Naive B cell (primary cell): ENCODE results near the gene ADCY3. TPM values are rescaled to one million over a fixed set of nuclear protein-coding genes. Genes with fewer than 3 reads are reported as not detected.

ENCODE experiments used
- ATAC-seq, 2 donors: fragments of 150-1000 bp; cut with Tn5 transposase; 2 replicates each; pipeline ENCODE4 v1.10.0; 2021; ENCODE audit warnings: low read depth in 2 of 2, mild to moderate bottlenecking in 2 of 2, moderate library complexity in 2 of 2
- DNase-seq: peaks from one replicate; pipeline ENCODE4 v3.0.0; 2022
- H3K27ac Mint-ChIP-seq, 6 donors: one replicate each; pipeline ENCODE4 v1.8.0; 2020 to 2022; ENCODE audit warnings: mild to moderate bottlenecking in 6 of 6, mixed read lengths in 6 of 6, moderate library complexity in 5 of 6, inconsistent platforms in 2 of 6
- H3K27me3 Mint-ChIP-seq, 3 donors: one replicate each; pipeline ENCODE4 v1.8.0; 2021 to 2022; ENCODE audit warnings: mixed read lengths in 3 of 3, mild to moderate bottlenecking in 1 of 3
- H3K36me3 Mint-ChIP-seq, 2 donors: one replicate each; pipeline ENCODE4 v1.8.0; 2020 to 2022; ENCODE audit warnings: mixed read lengths in 2 of 2, inconsistent platforms in 1 of 2, mild to moderate bottlenecking in 1 of 2
- H3K4me1 Mint-ChIP-seq, 3 donors: one replicate each; pipeline ENCODE4 v1.8.0; 2020 to 2022; ENCODE audit warnings: mixed read lengths in 3 of 3, inconsistent platforms in 1 of 3, mild to moderate bottlenecking in 1 of 3, moderate library complexity in 1 of 3
- H3K4me3 Mint-ChIP-seq, 8 donors: one replicate each; pipeline ENCODE4 v1.8.0; 2020 to 2022; ENCODE audit warnings: mild to moderate bottlenecking in 8 of 8, mixed read lengths in 8 of 8, moderate library complexity in 8 of 8, inconsistent platforms in 2 of 8
- H3K9me3 Mint-ChIP-seq, 7 donors: one replicate each; pipeline ENCODE4 v1.8.0; 2020 to 2022; ENCODE audit warnings: mixed read lengths in 7 of 7, mild to moderate bottlenecking in 5 of 7, inconsistent platforms in 2 of 7, moderate library complexity in 1 of 7
- polyA plus RNA-seq, 6 donors: library from polyadenylated mRNA; unstranded; fragments of 300-500 nt; fragmentation: Illumina TruSeq; gene quantifications; one replicate each; pipeline ENCODE4 v1.2.3, GENCODE V29; 2021; ENCODE audit warnings: low read depth in 6 of 6

The ADCY3 gene
- polyA plus RNA-seq, 6 donors from 2014 or later = 13.3 to 29.8 (median 20.7) TPM

DNA sequence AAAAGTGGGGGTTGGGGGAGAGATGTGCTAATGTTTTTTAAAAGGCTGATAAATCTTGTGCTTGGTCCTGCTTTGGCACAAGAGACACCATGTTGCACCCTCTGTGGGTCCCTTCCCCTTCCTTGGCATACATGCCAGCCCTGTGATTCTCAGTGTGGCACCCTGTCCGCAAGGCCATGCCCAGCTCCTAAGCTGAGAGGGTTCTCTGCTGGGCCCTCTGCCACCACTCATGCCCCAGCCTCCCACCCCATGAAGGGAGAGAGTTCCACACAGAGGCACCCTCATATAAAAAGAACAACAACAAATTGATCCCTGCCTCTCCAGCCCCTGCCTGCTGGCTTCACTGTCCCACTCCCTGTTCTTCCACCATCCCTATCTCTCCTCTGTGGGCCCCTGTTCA, 2.5 kb upstream of the ADCY3 start:
- peak overlapping the region in 1 of 8 donors; percentile 9 for H3K4me3 Mint-ChIP-seq
- no peak overlapping the region for H3K27ac Mint-ChIP-seq

DNA sequence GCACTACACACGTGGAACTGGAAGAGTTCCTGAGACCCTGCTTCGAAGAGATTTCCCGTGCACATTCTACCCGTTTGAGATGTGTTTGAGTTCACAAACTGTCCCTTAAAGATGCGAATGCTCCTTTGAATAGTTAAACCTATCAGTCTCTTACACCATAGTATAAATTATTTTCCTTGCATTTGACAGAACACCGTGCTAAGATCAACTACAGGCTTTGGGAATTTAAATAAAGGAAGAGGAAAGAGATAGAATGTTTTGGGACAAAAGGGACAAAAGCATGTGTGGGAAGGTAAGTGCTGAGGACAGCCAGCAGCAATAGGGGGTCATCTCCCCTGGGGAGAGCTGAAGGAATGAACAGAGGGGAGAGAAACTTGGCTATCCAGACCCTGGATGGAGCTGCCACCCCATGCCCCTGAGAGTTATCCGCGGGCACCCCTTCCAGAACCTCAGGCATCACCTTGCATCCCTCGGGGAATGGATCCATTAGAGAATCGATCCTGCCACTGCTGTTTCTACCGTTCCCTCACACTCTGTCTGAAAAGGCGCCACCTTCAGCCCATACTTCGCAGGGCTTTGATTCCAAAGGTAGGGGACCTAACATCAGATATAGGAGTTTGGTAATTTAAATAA, 888 bp upstream of the ADCY3 start:
- H3K36me3 Mint-ChIP-seq = no peaks in the 10 kb centered on the region
- peak overlapping the region; percentile 75 to 93 (median 80) for H3K4me3 Mint-ChIP-seq
- H3K9me3 Mint-ChIP-seq = no peaks in the 10 kb centered on the region
- H3K27ac Mint-ChIP-seq = peak overlapping the region in 2 of 6 donors; percentile 6 to 93
- ATAC-seq = no peak
- no peak for DNase-seq
- peaks cover 9 to 11% (median 10%) of the 10 kb centered on the region in 3 donors for H3K4me1 Mint-ChIP-seq
- peaks cover 0 to 11% (median 10%) of the 10 kb centered on the region in 3 donors for H3K27me3 Mint-ChIP-seq

More for the DNA sequence above, 2.5 kb upstream of the ADCY3 start:
- Mint-ChIP-seq H3K9me3 (no peaks in the 10 kb centered on the region), H3K4me1 (peaks cover 9 to 20% (median 17%) of the 10 kb centered on the region in 3 donors), H3K36me3 (no peaks in the 10 kb centered on the region), H3K27me3 (peaks cover 0 to 14% (median 11%) of the 10 kb centered on the region in 3 donors)
- DNase-seq (no peak), ATAC-seq (no peak)

DNA sequence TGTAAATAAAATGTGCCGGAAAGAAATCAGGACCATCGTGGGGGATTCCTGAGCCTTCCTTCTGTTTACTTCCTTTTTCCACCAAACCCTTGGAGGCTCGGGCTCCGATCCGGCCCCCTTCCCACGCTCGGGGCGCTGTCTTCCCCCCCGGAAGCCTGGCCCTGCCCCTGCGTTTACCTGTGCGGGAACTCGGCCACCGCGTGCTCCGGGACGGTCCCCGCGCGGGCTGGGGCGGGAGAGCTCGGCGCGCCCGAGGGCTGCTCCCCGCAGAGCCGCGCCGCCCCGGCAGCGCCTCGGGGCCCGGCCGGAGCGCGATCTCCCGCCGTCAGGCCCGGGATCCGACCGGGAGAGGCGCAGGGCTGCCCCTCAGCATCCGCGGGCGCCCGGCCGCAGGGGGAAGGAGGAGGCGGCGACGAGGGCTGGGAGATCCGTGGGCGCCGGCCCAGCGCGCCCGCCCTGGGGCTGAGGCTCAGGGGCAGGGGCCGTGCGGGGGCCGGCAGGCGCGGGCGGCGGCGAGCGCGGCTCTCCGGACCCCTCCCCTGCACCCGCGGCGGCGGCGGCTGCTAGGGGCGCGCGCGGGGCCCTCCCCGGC, 435 bp downstream of the ADCY3 start:
- ATAC-seq = peak; percentile 20 to 25
- Mint-ChIP-seq H3K27me3 (peaks cover 0 to 11% (median 10%) of the 10 kb centered on the region in 3 donors), H3K36me3 (no peaks in the 10 kb centered on the region), H3K4me3 (peak overlapping the region; percentile 75 to 90 (median 86)), H3K27ac (peak overlapping the region in 1 of 6 donors; percentile 42), H3K9me3 (no peaks in the 10 kb centered on the region), H3K4me1 (peaks cover 10 to 13% (median 11%) of the 10 kb centered on the region in 3 donors)
- peak; percentile 22 for DNase-seq

DNA sequence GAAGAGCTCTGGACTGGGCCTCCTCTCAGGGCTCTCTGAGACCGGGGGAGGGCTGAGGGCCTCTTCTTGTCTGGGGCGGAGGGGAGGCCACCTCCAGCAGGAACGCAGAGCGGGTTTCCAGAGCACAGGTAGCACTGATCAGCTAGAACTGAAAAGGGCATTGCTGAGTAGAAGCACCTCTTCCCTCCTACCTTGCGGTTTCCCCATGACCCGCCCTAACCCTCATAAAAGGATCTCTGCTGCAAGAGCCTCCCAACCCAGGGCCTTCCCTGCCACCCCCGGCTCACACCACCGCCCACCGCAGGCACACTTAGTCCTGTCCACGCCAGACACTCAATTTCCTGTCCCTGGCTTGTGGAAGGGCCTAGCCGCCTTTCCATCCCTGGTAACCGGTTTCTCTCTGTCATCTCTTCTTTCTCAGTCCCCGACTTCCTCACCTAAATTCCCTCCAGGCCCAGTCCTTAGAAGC, 966 bp downstream of the ADCY3 start:
- ATAC-seq (no peak), DNase-seq (no peak)
- Mint-ChIP-seq H3K9me3 (no peaks in the 10 kb centered on the region), H3K27ac (peak overlapping the region in 2 of 6 donors; percentile 42 to 94), H3K4me1 (peaks cover 10 to 13% (median 11%) of the 10 kb centered on the region in 3 donors), H3K27me3 (peaks cover 0 to 10% (median 7%) of the 10 kb centered on the region in 3 donors), H3K36me3 (no peaks in the 10 kb centered on the region), H3K4me3 (peak overlapping the region; percentile 75 to 90 (median 86))

DNA sequence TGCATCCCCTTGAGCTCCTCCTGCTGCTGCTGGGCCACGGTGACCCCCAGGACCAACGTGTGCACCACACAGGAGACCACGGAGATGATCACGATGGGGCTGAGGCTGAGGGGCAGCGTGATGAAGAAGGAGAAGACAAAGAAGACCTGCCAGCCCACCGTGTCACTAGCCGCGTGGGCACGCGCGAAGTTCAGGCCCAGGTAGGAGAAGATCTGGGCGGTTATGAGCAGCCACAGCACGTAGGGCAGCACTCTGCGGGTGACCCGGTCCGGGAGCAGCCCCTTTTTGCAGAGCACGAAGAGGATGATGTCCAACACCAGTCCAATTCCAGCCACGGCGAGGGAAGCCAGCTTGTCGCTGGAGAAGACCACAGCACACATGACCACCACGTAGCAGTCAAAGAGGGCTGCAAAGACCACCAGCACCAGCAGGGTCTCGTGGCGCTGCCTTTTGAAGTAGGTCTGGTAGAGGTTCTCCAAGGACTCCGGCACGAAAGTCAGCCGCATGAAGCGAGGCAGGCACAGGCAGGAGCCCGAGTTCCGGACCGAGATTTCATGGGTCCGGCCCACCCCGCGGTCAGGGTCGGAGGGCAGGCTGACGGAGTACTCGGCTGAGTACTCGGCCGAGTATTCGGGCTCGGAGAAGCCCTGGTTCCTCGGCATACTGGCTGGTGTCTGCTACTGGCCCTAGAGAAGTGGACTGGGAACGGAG, 1.6 kb downstream of the ADCY3 start:
- ATAC-seq (no peak), DNase-seq (no peak)
- no peaks in the 10 kb centered on the region for H3K36me3 Mint-ChIP-seq
- H3K27ac Mint-ChIP-seq = no peak overlapping the region
- peaks cover 0 to 7% (median 1%) of the 10 kb centered on the region in 3 donors for H3K27me3 Mint-ChIP-seq
- H3K4me3 Mint-ChIP-seq = peak overlapping the region; percentile 75 to 90 (median 86)
- peaks cover 10 to 13% (median 11%) of the 10 kb centered on the region in 3 donors for H3K4me1 Mint-ChIP-seq
- H3K9me3 Mint-ChIP-seq = no peaks in the 10 kb centered on the region

DNA sequence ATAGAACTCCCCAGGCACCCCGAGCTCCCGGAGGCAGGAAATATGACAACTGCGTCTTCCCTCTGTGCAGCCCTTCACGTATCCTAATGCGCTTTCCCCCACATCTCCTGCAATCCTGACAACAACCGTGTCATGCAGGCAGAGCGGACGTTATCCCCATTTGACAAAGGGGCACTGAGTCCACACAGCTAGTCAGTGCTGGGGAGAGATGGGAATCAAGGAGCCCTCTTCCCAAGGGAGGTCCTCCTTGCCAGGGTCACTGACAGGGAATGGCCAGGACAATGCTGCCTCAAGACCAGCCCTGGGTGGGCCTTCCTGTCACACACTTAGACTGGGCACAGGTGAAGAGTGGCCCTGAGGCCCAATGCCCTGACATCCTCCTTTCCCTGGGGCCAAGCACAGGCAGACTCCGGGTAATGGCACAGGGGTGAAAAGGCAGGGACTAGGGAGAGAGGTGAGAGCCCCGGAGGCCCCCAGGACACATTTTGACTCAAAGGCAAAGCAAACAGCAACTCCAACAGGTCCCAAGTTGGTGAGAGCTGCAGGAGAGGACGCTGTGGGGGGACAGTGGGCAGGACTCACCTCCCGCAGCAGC, 2.2 kb downstream of the ADCY3 start:
- Mint-ChIP-seq H3K27me3 (peaks cover 0 to 5% (median 0%) of the 10 kb centered on the region in 3 donors), H3K36me3 (no peaks in the 10 kb centered on the region), H3K4me1 (peaks cover 11 to 15% (median 13%) of the 10 kb centered on the region in 3 donors), H3K4me3 (peak overlapping the region; percentile 51 to 90 (median 78)), H3K27ac (peak overlapping the region in 1 of 6 donors; percentile 49), H3K9me3 (no peaks in the 10 kb centered on the region)
- DNase-seq = no peak
- no peak for ATAC-seq

DNA sequence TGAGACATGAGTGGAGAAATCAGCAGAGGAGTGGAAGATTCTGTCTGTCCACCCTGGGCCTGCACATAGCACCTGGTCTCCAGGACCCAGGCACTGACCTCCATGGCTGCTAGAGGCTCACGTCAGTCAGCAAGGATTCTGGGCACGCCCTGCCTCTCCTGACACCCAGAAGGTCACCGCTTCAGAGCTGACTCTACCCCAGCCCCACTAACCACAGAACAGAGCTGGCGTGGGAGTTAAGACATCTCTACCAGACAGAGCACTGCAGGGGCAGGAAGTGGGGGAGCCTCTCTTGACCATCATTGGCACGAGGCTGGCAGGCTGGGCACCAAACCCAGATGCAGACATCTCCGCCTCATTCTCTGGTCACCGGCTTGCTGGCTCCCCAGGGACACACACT, 3.0 kb downstream of the ADCY3 start:
- H3K9me3 Mint-ChIP-seq = no peaks in the 10 kb centered on the region
- H3K36me3 Mint-ChIP-seq = no peaks in the 10 kb centered on the region
- H3K4me3 Mint-ChIP-seq = peak overlapping the region in 4 of 8 donors; percentile 4 to 85 (median 56)
- peaks cover 11 to 15% (median 13%) of the 10 kb centered on the region in 3 donors for H3K4me1 Mint-ChIP-seq
- no peak for DNase-seq
- no peak overlapping the region for H3K27ac Mint-ChIP-seq
- peaks cover 0 to 5% (median 0%) of the 10 kb centered on the region in 3 donors for H3K27me3 Mint-ChIP-seq
- no peak for ATAC-seq

DNA sequence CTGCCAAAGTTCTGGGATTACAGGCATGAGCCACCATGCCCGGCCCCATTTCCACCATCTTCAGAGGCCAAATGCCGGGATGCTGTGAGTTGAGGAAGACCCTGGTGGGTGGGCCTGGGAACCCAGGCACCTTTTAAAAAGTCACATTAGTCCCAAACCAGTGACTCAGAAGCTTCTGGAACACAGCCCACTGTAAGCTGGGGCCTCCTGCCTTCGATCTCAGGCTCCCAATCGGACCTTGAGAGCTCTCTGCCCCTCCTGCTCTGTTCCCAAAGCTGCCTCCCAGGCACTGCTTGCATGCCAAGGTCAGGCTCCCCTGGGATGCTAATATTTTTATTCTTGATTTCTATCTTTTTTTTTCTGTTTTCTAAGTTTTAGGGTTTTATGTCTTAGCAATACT, 4.2 kb downstream of the ADCY3 start:
- ATAC-seq (no peak), DNase-seq (no peak)
- Mint-ChIP-seq H3K27me3 (peaks cover 0 to 2% (median 0%) of the 10 kb centered on the region in 3 donors), H3K4me3 (no peak overlapping the region), H3K36me3 (no peaks in the 10 kb centered on the region), H3K4me1 (peaks cover 7 to 13% (median 10%) of the 10 kb centered on the region in 3 donors), H3K27ac (no peak overlapping the region), H3K9me3 (peaks cover 0 to 2% (median 0%) of the 10 kb centered on the region in 7 donors)

DNA sequence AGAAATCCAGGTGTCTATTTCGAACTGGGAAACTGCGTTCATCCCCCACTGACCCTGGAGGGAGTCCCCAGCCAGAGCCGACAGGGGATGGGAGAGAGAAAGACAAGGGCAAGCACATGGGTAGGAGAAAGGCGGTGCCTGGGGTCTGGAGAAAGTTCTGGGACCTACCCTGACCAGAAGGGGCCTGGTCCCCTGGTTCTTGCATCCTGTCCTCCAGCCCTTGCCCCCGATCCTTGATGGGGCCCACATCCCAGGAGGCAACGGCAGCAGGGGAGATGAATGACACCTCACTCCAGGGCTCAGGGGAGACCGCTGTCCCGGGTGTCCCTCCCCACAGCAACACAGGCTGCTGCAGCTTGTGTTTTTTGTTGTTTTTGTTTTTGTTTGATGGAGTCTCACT, 4.9 kb downstream of the ADCY3 start:
- Mint-ChIP-seq H3K4me1 (peaks cover 5 to 13% (median 8%) of the 10 kb centered on the region in 3 donors), H3K27ac (no peak overlapping the region), H3K9me3 (peaks cover 0 to 2% (median under 1%) of the 10 kb centered on the region in 7 donors), H3K36me3 (peaks cover 0 to under 1% of the 10 kb centered on the region in 2 donors), H3K27me3 (no peaks in the 10 kb centered on the region), H3K4me3 (peak overlapping the region in 1 of 8 donors; percentile 59)
- DNase-seq (no peak), ATAC-seq (no peak)

DNA sequence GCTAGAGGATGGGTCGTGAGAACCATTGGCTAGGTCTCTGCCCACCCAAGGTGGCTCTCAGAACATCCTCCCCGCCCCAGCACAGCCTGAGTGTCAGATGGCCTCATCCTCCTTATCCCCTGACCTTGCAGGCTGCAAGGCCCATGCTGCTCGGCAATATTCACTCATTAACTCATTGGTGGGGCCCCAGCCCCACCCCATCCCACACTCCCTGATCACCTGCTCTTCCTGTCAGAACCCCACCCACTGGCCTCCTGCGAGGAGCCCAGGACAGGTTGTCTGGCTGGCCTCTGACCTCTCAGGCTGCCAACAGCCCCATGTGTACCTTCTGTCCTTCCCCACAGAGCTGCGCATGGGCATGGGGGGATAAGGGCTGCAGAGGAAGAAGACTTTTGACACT, 5.3 kb downstream of the ADCY3 start:
- no peak overlapping the region for H3K27ac Mint-ChIP-seq
- peaks cover 5 to 13% (median 8%) of the 10 kb centered on the region in 3 donors for H3K4me1 Mint-ChIP-seq
- ATAC-seq (no peak), DNase-seq (no peak)
- H3K9me3 Mint-ChIP-seq = peaks cover 0 to 6% (median 2%) of the 10 kb centered on the region in 7 donors
- H3K36me3 Mint-ChIP-seq = peaks cover 0 to 5% of the 10 kb centered on the region in 2 donors
- no peaks in the 10 kb centered on the region for H3K27me3 Mint-ChIP-seq
- peak overlapping the region in 1 of 8 donors; percentile 59 for H3K4me3 Mint-ChIP-seq

DNA sequence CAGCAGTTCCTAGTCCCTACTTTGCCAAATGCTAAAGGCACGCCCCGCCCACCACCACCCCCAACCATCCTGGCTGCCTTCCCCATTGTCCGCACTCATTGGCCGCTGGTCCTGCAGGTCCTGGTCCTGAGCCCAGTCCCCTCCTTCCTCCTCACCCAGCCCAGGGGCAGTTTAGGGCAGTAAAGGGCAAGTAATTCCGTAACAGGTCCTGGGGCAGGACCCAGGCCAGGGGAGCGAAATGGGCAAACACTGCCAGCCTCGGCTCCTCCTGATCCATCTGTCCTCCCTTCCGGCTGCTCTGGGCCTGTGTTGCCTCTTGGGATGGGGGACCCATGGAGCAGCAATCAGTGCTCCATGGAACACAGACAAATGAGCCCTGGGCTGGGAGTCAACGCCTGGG, 6.1 kb downstream of the ADCY3 start:
- no peak overlapping the region for H3K4me3 Mint-ChIP-seq
- ATAC-seq = no peak
- peaks cover under 1 to 8% (median 4%) of the 10 kb centered on the region in 3 donors for H3K4me1 Mint-ChIP-seq
- peak overlapping the region in 1 of 6 donors; percentile 42 for H3K27ac Mint-ChIP-seq
- H3K27me3 Mint-ChIP-seq = no peaks in the 10 kb centered on the region
- DNase-seq = no peak
- peaks cover 0 to 7% of the 10 kb centered on the region in 2 donors for H3K36me3 Mint-ChIP-seq
- H3K9me3 Mint-ChIP-seq = peaks cover 0 to 7% (median 2%) of the 10 kb centered on the region in 7 donors

DNA sequence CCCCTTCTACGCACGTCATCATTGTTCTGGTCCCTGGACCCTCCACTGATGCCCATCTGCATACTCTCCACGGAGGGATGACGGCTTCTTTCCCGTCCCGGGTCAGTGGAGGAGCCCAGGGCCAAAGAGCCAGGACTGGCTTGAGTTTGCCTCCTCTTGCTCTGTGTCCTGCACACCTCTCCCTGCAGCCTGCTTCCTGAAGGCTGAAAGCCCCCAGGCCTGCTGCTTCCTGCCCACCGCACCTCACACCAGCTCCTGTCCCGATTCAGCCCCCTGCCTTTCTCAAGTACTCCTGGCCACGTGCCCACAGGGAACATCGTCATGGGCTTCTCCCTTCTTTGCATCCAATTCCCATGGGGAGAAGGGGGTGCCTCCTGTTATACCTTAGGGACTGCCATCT, 7.1 kb downstream of the ADCY3 start:
- Mint-ChIP-seq H3K9me3 (peaks cover 0 to 7% (median 2%) of the 10 kb centered on the region in 7 donors), H3K27ac (no peak overlapping the region), H3K4me3 (no peak overlapping the region), H3K4me1 (peaks cover 0 to 5% (median 4%) of the 10 kb centered on the region in 3 donors), H3K36me3 (peaks cover 0 to 7% of the 10 kb centered on the region in 2 donors), H3K27me3 (no peaks in the 10 kb centered on the region)
- DNase-seq (no peak), ATAC-seq (no peak)

DNA sequence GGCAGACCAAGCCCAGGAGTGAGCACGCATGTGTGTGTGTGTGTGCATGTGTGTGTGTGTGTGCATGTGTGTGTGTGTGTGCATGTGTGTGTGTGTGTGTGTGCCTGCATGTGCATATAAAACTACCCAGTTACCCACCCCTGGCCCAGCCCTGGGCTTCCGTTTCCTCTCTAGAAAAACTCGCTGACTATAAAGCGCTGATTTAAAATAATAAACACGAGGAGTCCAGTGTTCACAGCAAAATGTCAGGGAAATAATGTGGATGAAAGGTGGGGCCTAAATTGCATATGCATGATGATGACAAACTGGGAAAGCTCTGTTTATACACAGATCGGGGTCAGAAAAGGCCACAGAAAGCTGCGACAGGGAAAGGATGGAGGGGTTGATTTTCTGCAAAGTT, 7.5 kb downstream of the ADCY3 start:
- Mint-ChIP-seq H3K4me3 (peak overlapping the region in 1 of 8 donors; percentile 40), H3K9me3 (peaks cover 0 to 7% (median 2%) of the 10 kb centered on the region in 7 donors), H3K4me1 (peaks cover 0 to 5% (median 4%) of the 10 kb centered on the region in 3 donors), H3K27me3 (no peaks in the 10 kb centered on the region), H3K27ac (no peak overlapping the region), H3K36me3 (peaks cover 0 to 7% of the 10 kb centered on the region in 2 donors)
- no peak for DNase-seq
- no peak for ATAC-seq
